IMR-90 (cell line): ENCODE measurements around the gene AGT. TPM values are rescaled to one million over a fixed set of nuclear protein-coding genes. Genes with fewer than 3 reads are reported as not detected.

Experiments used
- ATAC-seq: fragments of 200-7000 bp; cut with Tn5 transposase; 2 replicates; pipeline ENCODE4 v1.9.1; 2020; ENCODE audit warnings: low read depth, mild to moderate bottlenecking, moderate library complexity
- BruUV-seq: library from RNA; stranded (reverse); fragments of 400-500 nt; replicated peaks from 2 replicates; lab custom pipeline; 2021; lab: Mats Ljungman, UMichigan
- CTCF ChIA-PET: fragments of 300-600 bp; formaldehyde crosslinking; extraction: SDS; loops from one replicate; lab custom pipeline; 2021; ENCODE audit warnings: antibody characterized with exemption; lab: Yijun Ruan, JAX
- POLR2A ChIA-PET: fragments of 300-600 bp; sonication (Branson Sonifier 250); formaldehyde crosslinking; loops from one replicate; lab custom pipeline; 2022; ENCODE audit warnings: antibody characterized with exemption; ENCODE audit not compliant: unreplicated experiment; lab: Charles Lee
- DNase-seq: peaks from one replicate; pipeline ENCODE4 v3.0.0; 2013
- H2AFZ ChIP-seq: replicated peaks from 2 replicates; pipeline ENCODE3; 2013; ENCODE audit warnings: low read length, mild to moderate bottlenecking; ENCODE audit not compliant: poor library complexity
- H2AK5ac ChIP-seq: 2 replicates; pipeline ENCODE4 v1.6.1; 2013; ENCODE audit warnings: low read depth, low read length, inconsistent platforms
- H2AK9ac ChIP-seq: replicated peaks from 2 replicates; pipeline ENCODE3; 2013; ENCODE audit warnings: mild to moderate bottlenecking, low read depth, low read length, moderate library complexity; ENCODE audit not compliant: poor library complexity
- H2BK120ac ChIP-seq: 2 replicates; pipeline ENCODE4 v1.6.1; 2013; ENCODE audit warnings: low read depth, low read length, inconsistent platforms
- H2BK15ac ChIP-seq: 3 replicates; pipeline ENCODE4 v1.6.1; 2013; ENCODE audit warnings: low read depth, low read length, inconsistent platforms
- H2BK20ac ChIP-seq: 2 replicates; pipeline ENCODE4 v1.6.1; 2013; ENCODE audit warnings: low read depth, mild to moderate bottlenecking, inconsistent platforms, low read length, moderate library complexity
- H2BK5ac ChIP-seq: 2 replicates; pipeline ENCODE4 v1.6.1; 2013; ENCODE audit warnings: mild to moderate bottlenecking, low read depth, low read length, inconsistent platforms; ENCODE audit not compliant: poor library complexity, severe bottlenecking
- H3K14ac ChIP-seq: replicated peaks from 2 replicates; pipeline ENCODE4 v1.6.1; 2013; ENCODE audit warnings: low read depth, low read length, inconsistent platforms
- H3K18ac ChIP-seq: 2 replicates; pipeline ENCODE4 v1.6.1; 2013; ENCODE audit warnings: low read depth, low read length, control low read depth
- H3K23ac ChIP-seq: 2 replicates; pipeline ENCODE4 v1.6.1; 2013; ENCODE audit warnings: low read depth, low read length, inconsistent platforms
- H3K27ac ChIP-seq: 2 replicates; pipeline ENCODE4 v1.5.1; 2013; ENCODE audit warnings: mild to moderate bottlenecking, control low read depth, low read length; ENCODE audit not compliant: insufficient read depth
- H3K27me3 ChIP-seq: 2 replicates; pipeline ENCODE4 v1.6.1; 2013; ENCODE audit warnings: low read length; ENCODE audit not compliant: control insufficient read depth, insufficient read depth
- H3K36me3 ChIP-seq: 2 replicates; pipeline ENCODE4 v1.6.1; 2013; ENCODE audit warnings: low read length, mixed read lengths; ENCODE audit not compliant: control insufficient read depth, insufficient read depth
- H3K4ac ChIP-seq: 2 replicates; pipeline ENCODE4 v1.6.1; 2013; ENCODE audit warnings: low read depth, low read length, inconsistent platforms
- H3K4me1 ChIP-seq: 2 replicates; pipeline ENCODE4 v1.6.1; 2013; ENCODE audit warnings: low read length, mixed read lengths; ENCODE audit not compliant: control insufficient read depth, insufficient read depth
- H3K4me2 ChIP-seq: 2 replicates; pipeline ENCODE4 v1.6.1; 2013; ENCODE audit warnings: low read depth, mild to moderate bottlenecking, control low read depth, low read length, moderate library complexity
- H3K4me3 ChIP-seq: 2 replicates; pipeline ENCODE4 v1.5.1; 2013; ENCODE audit warnings: low read depth, mild to moderate bottlenecking, control low read depth, low read length, moderate library complexity; ENCODE audit not compliant: insufficient read depth
- H3K56ac ChIP-seq: 2 replicates; pipeline ENCODE4 v1.6.1; 2013; ENCODE audit warnings: low read length, inconsistent platforms; ENCODE audit not compliant: insufficient read depth; ENCODE audit errors: extremely low read depth
- H3K79me1 ChIP-seq, 2 experiments: 2 replicates each; pipeline ENCODE4 v1.6.1; 2013; ENCODE audit warnings: low read length in 2 of 2, inconsistent platforms in 1 of 2, low read depth in 1 of 2
- H3K9ac ChIP-seq: 2 replicates; pipeline ENCODE4 v1.6.1; 2013; ENCODE audit warnings: low read depth, low read length, control low read depth
- H3K9me1 ChIP-seq: 2 replicates; pipeline ENCODE4 v1.6.1; 2013; ENCODE audit warnings: low read length, inconsistent platforms; ENCODE audit not compliant: insufficient read depth
- H3K9me3 ChIP-seq: 2 replicates; pipeline ENCODE4 v1.6.1; 2013; ENCODE audit warnings: low read length; ENCODE audit not compliant: control insufficient read depth, insufficient read depth
- H4K20me1 ChIP-seq: 2 replicates; pipeline ENCODE4 v1.6.1; 2013; ENCODE audit warnings: low read length, inconsistent platforms; ENCODE audit not compliant: insufficient read depth
- H4K5ac ChIP-seq: 2 replicates; pipeline ENCODE4 v1.6.1; 2013; ENCODE audit warnings: mild to moderate bottlenecking, low read depth, low read length, control low read depth
- H4K8ac ChIP-seq, 2 experiments: 2 replicates each; pipeline ENCODE4 v1.6.1; 2013; ENCODE audit warnings: low read depth in 2 of 2, low read length in 2 of 2, control low read depth in 1 of 2, inconsistent platforms in 1 of 2
- H4K91ac ChIP-seq: 2 replicates; pipeline ENCODE4 v1.6.1; 2013; ENCODE audit warnings: low read depth, low read length, inconsistent platforms; ENCODE audit not compliant: insufficient read depth
- CEBPB ChIP-seq: IDR thresholded peaks from 2 replicates; pipeline ENCODE4 v1.6.1; 2012; ENCODE audit warnings: low read depth, low read length, improper control_type of control experiment
- CHD1 ChIP-seq: IDR thresholded peaks from 2 replicates; pipeline ENCODE4 v1.6.1; 2012; ENCODE audit warnings: low read depth, low read length, improper control_type of control experiment
- MAZ ChIP-seq: IDR thresholded peaks from 2 replicates; pipeline ENCODE4 v1.6.1; 2012; ENCODE audit warnings: low read depth, mild to moderate bottlenecking, low read length, improper control_type of control experiment, moderate library complexity, borderline replicate concordance
- SMC3 ChIP-seq: fragments of 150-350 bp; IDR thresholded peaks from 2 replicates; pipeline ENCODE4 v1.6.1; 2016; ENCODE audit warnings: low read depth, mild to moderate bottlenecking, antibody characterized with exemption, low read length, moderate library complexity
- WGBS, 2 experiments: methylation state at CpG; one replicate each; pipeline versions ENCODE4 v1.1.5 to v1.1.7; 2013; ENCODE audit warnings: missing lambda C conversion rate in 2 of 2; ENCODE audit not compliant: insufficient read length in 1 of 2; ENCODE audit errors: extremely low coverage in 2 of 2; 5-methylcytosine and 5-hydroxymethylcytosine counted together
- dilution Hi-C: fragments of 300-500 bp; cut with HindIII; formaldehyde crosslinking; loops from one replicate; pipeline ENCODE4 v1.14.3; 2018; ENCODE audit warnings: low sequenced_read_pairs; ENCODE audit not compliant: unreplicated experiment
- in situ Hi-C: fragments of 300-500 bp; cut with MboI; formaldehyde crosslinking; loops from 3 replicates; pipeline ENCODE4 v1.14.3; 2019; ENCODE audit warnings: low sequenced_read_pairs, inconsistent platforms, mixed read lengths
- intact Hi-C: fragments of 100-400 bp; cut with micrococcal nuclease; formaldehyde crosslinking; loops from 2 replicates; pipeline ENCODE4 v1.10.0; 2022
- polyA plus RNA-seq, 3 experiments: library from polyadenylated mRNA; depleted of rRNA; stranded (reverse); fragments of >200 nt; gene quantifications; 2 replicates each; pipeline ENCODE4 v1.2.3, GENCODE V29; 2012; ENCODE audit warnings: low replicate concordance in 1 of 3
- total RNA-seq: library from RNA; depleted of rRNA; stranded (reverse); fragments of >200 nt; gene quantifications from 2 replicates; pipeline ENCODE4 v1.2.3, GENCODE V29; 2012

AGT gene
- total and polyA plus RNA-seq, 2 of the 4 experiments (the other 2 are of a cell fraction) = 0.18 to 0.34 TPM

GRCh38 chr1:230744382-230744781 is 30.5 kb upstream of the AGT start:
- no peak overlapping the region for H2AFZ ChIP-seq
- H4K5ac ChIP-seq = no peak overlapping the region
- H3K9me1 ChIP-seq = no peaks in the 10 kb centered on the region
- no TSS peak for BruUV-seq
- H3K4ac ChIP-seq = no peak overlapping the region
- H2BK5ac ChIP-seq = no peak overlapping the region
- no peaks in the 10 kb centered on the region for H3K9me3 ChIP-seq
- H3K56ac ChIP-seq = no peak overlapping the region
- H3K9ac ChIP-seq = no peak overlapping the region
- no peak overlapping the region for H3K14ac ChIP-seq
- no peak overlapping the region for H4K8ac ChIP-seq
- H3K27me3 ChIP-seq = peaks cover 5% of the 10 kb centered on the region; the same call in 1 of the 2 replicates
- ATAC-seq (peak; percentile 70), DNase-seq (peak; percentile 36)
- H4K20me1 ChIP-seq = no peaks in the 10 kb centered on the region
- H3K27ac ChIP-seq = no peak overlapping the region
- dilution Hi-C loops = no loop called here
- intact Hi-C loops = no loop called here
- H2AK5ac ChIP-seq = no peak overlapping the region
- H3K4me3 ChIP-seq = no peak overlapping the region
- no peak overlapping the region for H2BK15ac ChIP-seq
- H2BK20ac ChIP-seq = no peak overlapping the region
- H3K36me3 ChIP-seq = no peaks in the 10 kb centered on the region
- ChIA-PET CTCF (no interaction called here), POLR2A (no interaction called here)
- TF ChIP-seq CHD1 = no peak
- 0 out of 2 replicates have a peak, but pooled peaks have one; percentile 24 for TF ChIP-seq MAZ
- TF ChIP-seq CEBPB = peak; percentile 81
- TF ChIP-seq SMC3 = no peak
- H2AK9ac ChIP-seq = no peak overlapping the region
- no peak overlapping the region for H3K4me2 ChIP-seq
- in situ Hi-C loops = no loop called here
- H3K18ac ChIP-seq = no peak overlapping the region
- no peaks in the 10 kb centered on the region for H3K79me1 ChIP-seq
- no CpG with 5 or more reads among the region's 5 CpGs for WGBS, 2 experiments
- H2BK120ac ChIP-seq = no peak overlapping the region
- no peak overlapping the region for H4K91ac ChIP-seq
- no peak overlapping the region for H3K23ac ChIP-seq
- H3K4me1 ChIP-seq = peaks cover 9% of the 10 kb centered on the region; the same call in 1 of the 2 replicates
